ENCODE data around the gene IRF7. TPM values are rescaled to one million over a fixed set of nuclear protein-coding genes. Genes with fewer than 3 reads are reported as not detected.
A peak's percentile ranks its signal among the peaks of the same experiment; 100 is the strongest.

Gene IRF7
- total RNA-seq, 1 donor from 2014 or later: 74.1 TPM

GRCh38 chr11:587978-588380 is 27.8 kb downstream of the IRF7 start:
- H3K27ac Mint-ChIP-seq: no peak overlapping the region
- H3K36me3 Mint-ChIP-seq (ENCODE audit: low read depth): peaks cover 75% of the 10 kb centered on the region

DNA sequence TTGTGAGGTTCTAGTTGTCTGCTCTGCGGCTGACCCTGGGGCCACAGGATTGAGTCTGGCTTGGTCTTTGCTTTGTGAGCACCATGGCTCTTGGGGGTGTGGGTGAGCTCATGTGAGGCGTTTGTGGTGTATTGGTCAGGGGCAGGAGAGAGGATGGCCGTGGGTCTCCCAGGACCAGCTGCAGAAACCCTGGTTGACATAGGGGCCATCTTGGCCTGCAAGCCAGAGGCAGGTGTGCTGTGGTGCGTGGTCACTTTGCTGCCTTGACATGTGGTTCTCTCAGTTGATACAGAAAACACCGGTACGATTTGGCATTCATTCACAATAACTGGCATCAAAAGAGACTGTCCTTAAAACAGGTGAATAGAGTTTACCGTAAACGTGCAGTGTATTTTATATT is 28.2 kb downstream of the IRF7 start:
- H3K36me3 Mint-ChIP-seq (ENCODE audit: low read depth): peaks cover 74% of the 10 kb centered on the region
- ChIA-PET POLR2A (interaction anchor here (0.6 kb wide), 1 partner anchor 162 kb away, joined by 4 read pairs; no protein-coding TSS in a partner anchor), CTCF (no interaction called here)
- TF ChIP-seq, protein P1, sequence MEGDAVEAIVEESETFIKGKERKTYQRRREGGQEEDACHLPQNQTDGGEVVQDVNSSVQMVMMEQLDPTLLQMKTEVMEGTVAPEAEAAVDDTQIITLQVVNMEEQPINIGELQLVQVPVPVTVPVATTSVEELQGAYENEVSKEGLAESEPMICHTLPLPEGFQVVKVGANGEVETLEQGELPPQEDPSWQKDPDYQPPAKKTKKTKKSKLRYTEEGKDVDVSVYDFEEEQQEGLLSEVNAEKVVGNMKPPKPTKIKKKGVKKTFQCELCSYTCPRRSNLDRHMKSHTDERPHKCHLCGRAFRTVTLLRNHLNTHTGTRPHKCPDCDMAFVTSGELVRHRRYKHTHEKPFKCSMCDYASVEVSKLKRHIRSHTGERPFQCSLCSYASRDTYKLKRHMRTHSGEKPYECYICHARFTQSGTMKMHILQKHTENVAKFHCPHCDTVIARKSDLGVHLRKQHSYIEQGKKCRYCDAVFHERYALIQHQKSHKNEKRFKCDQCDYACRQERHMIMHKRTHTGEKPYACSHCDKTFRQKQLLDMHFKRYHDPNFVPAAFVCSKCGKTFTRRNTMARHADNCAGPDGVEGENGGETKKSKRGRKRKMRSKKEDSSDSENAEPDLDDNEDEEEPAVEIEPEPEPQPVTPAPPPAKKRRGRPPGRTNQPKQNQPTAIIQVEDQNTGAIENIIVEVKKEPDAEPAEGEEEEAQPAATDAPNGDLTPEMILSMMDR (IDR thresholded peaks at IDR 0.05): no peak
- no peak for ATAC-seq (ENCODE audit: low read depth)
- no peak overlapping the region for H3K4me3 Mint-ChIP-seq
- intact Hi-C loops (cut with micrococcal nuclease): no loop called here
- no peaks in the 10 kb centered on the region for H3K9me3 Mint-ChIP-seq
- DNase-seq: no peak
- H3K27me3 Mint-ChIP-seq: no peaks in the 10 kb centered on the region
- no peak overlapping the region for H3K27ac Mint-ChIP-seq
- H3K4me1 Mint-ChIP-seq: no peaks in the 10 kb centered on the region

More at GRCh38 chr11:587978-588380, 27.8 kb downstream of the IRF7 start:
- Mint-ChIP-seq H3K4me3 (no peak overlapping the region), H3K27me3 (no peaks in the 10 kb centered on the region), H3K4me1 (no peaks in the 10 kb centered on the region), H3K9me3 (no peaks in the 10 kb centered on the region)
- intact Hi-C loops (cut with micrococcal nuclease): no loop called here
- peak; percentile 49 for ATAC-seq (ENCODE audit: low read depth)
- no peak for DNase-seq
- TF ChIP-seq, protein P1 (IDR thresholded peaks at IDR 0.05): no peak
- ChIA-PET POLR2A (no interaction called here), CTCF (no interaction called here)

DNA sequence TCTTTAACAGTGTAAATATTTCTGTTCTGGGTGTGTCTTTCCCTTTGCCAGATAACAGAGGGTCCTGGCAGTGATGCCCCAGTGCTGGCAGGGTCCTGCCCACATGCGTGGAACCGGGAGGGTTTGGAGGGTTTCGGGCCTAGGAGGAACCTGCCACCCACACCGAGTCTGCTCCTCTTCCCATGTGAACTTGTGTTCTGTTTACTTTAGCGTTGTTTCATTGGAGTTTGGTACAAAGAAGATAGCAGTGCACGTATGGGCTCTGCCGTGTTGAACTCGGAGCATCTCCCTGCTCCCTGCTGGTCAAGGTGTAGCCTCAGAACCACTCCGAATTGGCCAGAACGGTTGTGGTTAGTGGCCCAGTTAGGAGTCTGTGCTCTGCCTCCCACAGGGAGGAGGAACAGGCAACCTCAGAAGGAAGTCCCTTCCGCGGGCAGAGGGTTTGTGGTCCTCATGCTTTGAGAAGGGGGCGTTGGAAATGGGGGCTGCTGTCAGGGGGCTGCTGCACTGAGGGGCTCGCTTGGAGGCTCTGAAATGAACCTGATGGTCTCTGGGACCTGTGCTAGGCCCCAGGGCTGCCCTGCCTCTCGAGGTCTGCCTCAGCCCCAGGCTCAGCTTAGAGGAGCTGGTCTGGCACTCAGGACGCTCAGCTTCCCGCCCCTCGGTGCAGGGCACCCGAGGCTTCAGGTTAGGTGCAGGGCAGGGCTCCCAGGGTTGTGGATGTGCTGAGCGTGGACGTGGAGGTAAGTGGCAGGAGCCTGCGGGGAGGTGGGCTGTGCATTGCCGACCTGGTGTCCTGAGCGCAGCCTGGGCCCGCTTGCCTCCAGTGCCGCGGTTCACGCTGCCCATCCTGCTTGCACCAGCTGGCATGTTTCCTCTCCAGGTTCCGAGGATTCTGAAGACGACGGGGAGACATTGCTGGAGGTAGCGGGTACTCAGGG is 29.1 kb downstream of the IRF7 start:
- no peak overlapping the region for H3K4me3 Mint-ChIP-seq
- ChIA-PET CTCF (no interaction called here), POLR2A (interaction anchor here (0.6 to 1.1 kb wide), 2 partner anchors 105 to 161 kb away, joined by 3 to 4 read pairs; no protein-coding TSS in a partner anchor)
- no peaks in the 10 kb centered on the region for H3K27me3 Mint-ChIP-seq
- H3K36me3 Mint-ChIP-seq (ENCODE audit: low read depth): peaks cover 73% of the 10 kb centered on the region
- no peak overlapping the region for H3K27ac Mint-ChIP-seq
- intact Hi-C loops (cut with micrococcal nuclease): no loop called here
- no peak for DNase-seq
- H3K9me3 Mint-ChIP-seq: no peaks in the 10 kb centered on the region
- TF ChIP-seq, protein P1 (IDR thresholded peaks at IDR 0.05): no peak
- no peak for ATAC-seq (ENCODE audit: low read depth)
- no peaks in the 10 kb centered on the region for H3K4me1 Mint-ChIP-seq

GRCh38 chr11:584287-584686 is 31.5 kb downstream of the IRF7 start:
- Mint-ChIP-seq H3K27ac (no peak overlapping the region), H3K4me1 (peaks cover 13% of the 10 kb centered on the region), H3K4me3 (no peak overlapping the region), H3K9me3 (no peaks in the 10 kb centered on the region), H3K27me3 (no peaks in the 10 kb centered on the region), H3K36me3 (ENCODE audit: low read depth) (peaks cover 57% of the 10 kb centered on the region)
- DNase-seq: no peak
- TF ChIP-seq, protein P1 (IDR thresholded peaks at IDR 0.05): no peak
- ATAC-seq (ENCODE audit: low read depth): no peak
- POLR2A ChIA-PET: interaction anchor here (0.7 kb wide), 1 partner anchor 29 kb away, joined by 13 read pairs; no protein-coding TSS in a partner anchor
- intact Hi-C loops (cut with micrococcal nuclease): no loop called here
- CTCF ChIA-PET: no interaction called here

DNA sequence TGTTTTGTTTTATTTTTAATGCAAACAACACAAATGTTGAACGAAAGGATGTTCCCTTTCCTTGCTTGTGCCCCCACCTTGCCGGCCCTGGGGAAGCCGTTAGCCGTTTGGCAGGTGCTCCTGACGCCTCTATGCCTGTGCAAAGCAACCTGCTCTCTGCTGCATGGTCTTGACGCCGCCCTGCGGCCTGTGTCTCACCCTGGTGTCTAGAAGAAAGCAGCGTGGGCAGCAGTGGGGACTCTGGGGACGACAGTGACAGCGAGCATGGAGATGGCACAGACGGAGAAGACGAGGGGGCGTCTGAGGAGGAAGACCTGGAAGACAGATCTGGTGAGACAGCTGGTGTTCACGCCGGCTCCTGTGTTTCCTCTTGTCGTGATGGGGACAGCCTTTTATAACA is 34.0 kb downstream of the IRF7 start:
- Mint-ChIP-seq H3K4me3 (no peak overlapping the region), H3K27ac (no peak overlapping the region), H3K27me3 (no peaks in the 10 kb centered on the region), H3K4me1 (peaks cover 36% of the 10 kb centered on the region), H3K36me3 (ENCODE audit: low read depth) (peaks cover 36% of the 10 kb centered on the region), H3K9me3 (no peaks in the 10 kb centered on the region)
- CTCF ChIA-PET: no interaction called here
- DNase-seq: no peak
- ATAC-seq (ENCODE audit: low read depth): no peak
- POLR2A ChIA-PET: no interaction called here
- intact Hi-C loops (cut with micrococcal nuclease): no loop called here
- TF ChIP-seq, protein P1 (IDR thresholded peaks at IDR 0.05): no peak

All from activated B cell treated with CpG ODN at 0.5 μM for 24 hours (primary cell).